ENCODE data around the gene SETSIP.
A peak's percentile ranks its signal among the peaks of the same experiment; 100 is the strongest.
"Not testable (repeated sequence)": the region's sequence is repeated elsewhere in the genome, so short reads cannot be mapped to it uniquely, and the experiment has no call there.

Gene SETSIP

DNA sequence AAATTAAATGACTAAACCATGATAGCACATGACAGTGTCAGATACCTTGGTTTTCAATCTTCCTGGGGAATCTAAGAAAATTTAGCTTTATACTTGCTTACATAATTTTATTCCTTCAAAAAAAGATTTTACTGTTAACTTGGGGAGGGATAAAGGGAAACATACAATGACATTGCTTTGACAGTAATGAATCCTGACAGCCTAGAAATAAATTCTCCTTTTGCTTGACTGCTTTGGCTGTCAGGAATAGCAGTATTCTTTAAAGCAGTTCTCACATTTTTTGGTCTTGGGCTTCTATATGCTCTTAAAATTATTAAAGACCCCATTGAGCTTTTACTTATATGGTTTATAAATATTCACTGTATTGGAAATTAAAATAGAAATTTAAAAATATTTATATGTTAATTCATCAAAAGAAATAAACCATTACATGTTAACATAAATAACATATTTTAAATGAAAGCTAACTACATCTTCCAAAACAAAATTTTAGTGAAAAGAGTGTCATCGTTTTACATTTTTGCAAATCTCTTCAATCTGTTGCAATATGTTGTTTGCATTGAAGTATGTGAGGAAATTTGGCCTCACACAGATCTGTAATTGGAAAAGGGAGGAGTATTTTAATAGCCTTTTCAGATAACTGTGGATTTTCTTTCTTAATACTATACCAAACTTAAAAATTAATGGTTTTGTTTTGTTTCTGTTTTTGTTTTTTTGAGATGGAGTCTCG is 29.3 kb downstream of the SETSIP start:
- no peak for DNase-seq (ENCODE audit: low spot score)

DNA sequence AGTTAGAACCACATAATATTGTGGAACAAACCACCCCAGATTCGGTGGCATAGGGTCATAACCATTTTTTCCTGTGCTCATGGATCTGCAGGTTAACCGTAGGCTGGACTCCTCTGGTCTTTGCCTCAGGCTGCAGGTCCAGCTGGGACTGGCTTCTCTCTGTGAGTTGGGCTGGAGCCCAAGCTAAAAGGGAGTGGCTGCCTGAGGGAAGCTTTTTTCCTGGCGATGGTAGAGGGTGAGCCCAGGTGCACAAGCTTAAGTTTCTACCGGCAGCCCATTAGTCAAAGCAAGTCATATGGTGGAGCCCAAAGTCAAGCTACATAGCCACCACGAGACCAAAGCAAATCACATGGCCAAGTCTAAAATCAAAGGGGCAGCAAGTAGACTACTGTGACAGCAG is 31.6 kb downstream of the SETSIP start:
- DNase-seq (ENCODE audit: low spot score): no peak

DNA sequence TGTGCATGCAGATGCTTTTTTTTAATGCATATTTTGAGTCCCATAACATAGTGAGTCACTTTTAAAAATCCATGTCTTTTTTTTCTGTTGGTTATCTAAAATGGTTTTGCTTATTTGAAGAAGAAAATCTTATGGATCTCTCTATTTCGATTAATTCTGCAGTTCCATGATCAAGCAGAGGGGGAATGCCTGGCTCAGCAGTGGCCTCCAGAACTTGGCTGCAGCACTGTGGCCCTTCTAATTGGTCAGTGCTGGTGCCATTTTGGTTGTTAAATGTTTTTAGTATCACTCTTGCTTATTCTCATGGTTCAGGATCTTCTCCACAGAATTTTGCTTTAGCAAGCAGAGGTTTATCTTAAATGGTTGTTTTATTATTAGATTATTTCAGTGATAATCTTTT is 34.2 kb downstream of the SETSIP start:
- no peak for DNase-seq (ENCODE audit: low spot score)

DNA sequence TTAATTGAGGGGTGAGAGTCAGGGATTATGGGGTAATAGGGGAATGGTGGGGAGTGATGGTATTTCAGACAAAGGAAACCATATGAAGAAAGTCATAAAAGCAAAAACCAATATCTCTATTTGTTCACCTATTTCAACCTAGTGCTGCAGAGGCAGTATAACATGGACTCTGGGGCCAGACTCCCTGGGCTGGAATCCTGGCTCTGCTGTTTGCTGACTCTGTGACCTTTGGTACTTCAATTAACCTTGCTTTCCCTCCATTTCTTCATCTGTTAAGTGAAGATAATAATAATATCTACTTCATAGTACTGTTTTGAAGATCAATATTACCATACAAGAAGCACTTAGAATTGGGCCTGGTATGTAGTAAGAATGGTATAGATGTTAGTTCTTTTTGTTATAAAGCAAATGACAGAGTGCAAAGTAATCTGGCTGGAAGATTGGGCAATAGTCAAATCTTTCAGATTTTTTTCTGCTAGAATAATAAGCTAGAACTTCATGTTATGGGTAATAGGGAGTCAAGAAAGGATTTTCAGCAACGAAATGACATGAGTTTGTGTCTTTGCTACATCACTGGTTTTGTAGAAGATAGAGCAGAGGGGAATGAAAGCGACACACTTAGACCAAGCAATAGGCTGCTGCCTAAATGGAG is 36.4 kb downstream of the SETSIP start:
- DNase-seq (ENCODE audit: low spot score): no peak

DNA sequence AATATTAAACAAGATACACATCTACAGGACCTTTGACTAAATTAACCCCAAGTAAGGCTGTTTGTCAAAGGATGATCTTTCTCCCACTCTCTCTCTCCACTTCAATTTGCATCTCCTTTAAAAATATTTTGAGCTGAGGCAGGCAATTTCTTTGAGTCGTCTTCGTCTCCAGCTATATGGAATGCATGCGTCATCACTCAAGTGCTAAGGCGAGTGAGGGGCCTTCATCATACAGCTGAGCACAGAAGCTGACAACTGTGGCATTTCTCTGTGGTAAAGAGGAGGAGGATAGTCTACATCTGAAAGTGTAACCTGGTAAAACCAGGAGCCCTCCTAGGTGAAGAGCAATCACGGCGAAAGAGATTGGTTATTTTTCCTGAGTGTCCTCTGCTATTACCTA is 37.8 kb downstream of the SETSIP start:
- peak; percentile 34 for DNase-seq (ENCODE audit: low spot score)

DNA sequence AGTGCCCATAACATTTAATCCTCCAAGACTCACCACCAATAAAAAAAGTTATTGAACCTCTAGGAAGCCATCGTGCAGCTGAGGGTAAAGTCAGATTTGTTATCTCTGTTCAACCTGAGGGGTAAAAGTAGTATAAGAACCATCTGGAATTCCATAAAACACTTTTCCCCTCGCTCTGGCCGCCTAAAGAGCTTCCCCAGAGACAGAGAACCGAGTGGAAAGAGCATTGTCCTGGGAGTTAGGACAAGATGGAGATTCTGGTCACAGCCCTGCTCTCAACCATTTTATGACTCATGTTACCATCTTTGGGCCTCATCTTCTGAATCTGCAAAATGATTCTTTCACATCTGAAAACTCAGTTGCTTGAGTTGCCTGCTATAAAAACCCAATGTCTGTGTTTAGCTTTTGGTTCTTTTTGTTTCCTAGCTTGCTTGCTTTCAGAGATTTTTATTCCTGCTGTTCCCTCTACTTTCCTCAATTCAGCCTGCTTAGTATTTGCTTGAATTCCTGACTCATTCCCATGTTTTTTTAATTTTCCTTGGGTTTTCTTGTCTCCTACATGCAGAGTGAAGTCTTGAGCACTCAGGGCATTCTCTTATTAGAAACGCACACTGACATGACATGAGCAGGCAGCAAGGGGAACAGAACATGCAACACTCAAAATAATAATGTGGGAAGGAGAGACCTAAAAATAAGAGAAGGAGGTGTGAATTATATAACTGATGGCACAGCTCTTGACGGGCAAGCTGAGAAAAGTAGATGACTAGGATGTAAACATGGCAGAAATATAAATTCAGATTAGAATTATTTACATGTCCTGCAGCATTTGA is 43.7 kb downstream of the SETSIP start:
- DNase-seq (ENCODE audit: low spot score): peak; percentile 70

DNA sequence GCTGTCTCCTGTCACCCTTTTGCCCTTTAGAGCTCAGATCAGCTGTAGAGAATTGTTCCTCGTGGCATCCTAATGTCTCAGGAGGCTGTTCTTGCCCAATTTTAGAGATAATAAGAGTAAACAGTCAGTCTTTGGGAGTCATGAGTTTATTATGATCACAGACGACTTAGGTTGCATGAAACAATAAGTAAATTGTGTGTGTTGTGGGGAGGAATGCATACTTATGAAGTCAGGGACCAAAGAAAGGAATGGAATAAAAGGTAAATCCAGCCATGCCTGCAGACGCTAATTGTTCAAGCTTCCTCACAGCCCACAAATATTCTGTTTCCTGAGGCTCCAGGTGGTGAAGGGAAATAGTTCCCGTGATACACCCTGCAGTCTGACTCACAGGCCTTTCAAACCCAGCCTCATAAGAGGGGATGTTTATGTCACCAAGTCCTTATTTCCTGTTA is 44.5 kb downstream of the SETSIP start:
- peak; percentile 58 for DNase-seq (ENCODE audit: low spot score)

DNA sequence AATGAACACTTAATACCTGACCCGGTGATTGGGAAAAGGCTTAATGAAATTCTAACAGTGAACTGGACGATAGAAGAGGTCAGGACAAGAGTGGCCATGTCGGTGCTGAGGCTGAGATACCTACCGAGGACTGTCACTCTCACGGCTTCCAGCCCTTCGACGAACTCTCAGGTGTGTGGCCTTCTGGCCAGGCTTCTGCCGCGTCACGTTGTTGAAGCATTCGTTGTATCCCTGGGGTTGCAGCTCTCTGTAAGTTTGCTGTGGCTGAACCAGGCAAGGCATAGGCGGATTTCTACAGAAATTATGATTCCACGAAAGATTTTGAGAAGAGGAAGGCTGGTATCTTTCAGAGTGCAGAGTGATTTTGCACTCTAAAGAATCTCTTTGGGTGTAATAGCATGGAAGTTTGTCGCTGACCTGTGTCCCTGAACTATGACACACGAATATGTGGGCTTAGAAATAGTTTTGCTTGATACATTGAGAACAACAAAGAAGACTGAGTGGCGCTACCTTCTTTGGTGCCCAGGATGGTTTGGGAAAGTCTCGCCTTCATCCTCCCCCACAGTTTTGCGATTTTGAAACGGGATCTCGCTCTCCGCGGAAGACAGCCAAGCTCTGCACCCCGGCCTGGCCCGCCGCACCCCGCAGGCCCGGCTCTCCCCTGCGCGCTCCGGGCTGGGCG is 45.8 kb downstream of the SETSIP start:
- no peak for DNase-seq (ENCODE audit: low spot score)

DNA sequence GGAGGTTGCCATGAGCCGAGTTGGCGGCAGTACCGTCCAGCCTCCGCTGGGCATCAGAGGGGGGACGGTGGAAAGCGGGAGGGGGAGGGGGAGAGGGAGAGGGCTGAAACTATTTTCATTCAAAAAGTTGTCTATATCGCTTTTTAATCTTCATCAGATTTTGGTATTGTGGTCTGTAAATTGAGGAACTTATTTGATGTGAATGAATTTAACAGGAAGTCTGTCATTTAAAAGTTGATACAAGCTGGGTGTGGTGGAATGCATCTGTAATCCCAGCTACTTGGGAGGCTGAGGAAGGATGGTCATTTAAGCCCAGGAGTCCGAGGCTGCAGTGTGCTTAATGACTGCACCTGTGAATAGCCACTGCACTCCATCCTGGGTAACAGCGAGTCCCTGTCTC is 48.4 kb downstream of the SETSIP start:
- no peak for DNase-seq (ENCODE audit: low spot score)

DNA sequence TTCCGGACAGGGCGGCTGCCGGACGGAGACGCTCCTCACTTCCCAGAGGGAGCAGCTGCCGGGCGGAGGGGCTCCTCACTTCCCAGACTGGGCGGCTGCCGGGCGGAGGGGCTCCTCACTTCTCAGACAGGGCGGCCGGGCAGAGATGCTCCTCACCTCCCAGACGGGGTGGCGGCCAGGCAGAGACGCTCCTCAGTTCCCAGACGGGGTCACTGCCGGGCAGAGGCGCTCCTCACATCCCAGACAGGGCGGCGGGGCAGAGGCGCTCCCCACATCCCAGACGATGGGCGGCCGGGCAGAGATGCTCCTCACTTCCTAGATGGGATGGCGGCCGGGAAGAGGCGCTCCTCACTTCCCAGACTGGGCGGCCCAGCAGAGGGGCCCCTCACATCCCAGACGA is 49.2 kb downstream of the SETSIP start:
- not testable (repeated sequence) for DNase-seq (ENCODE audit: low spot score)
